ENCODE measurements around the gene CPSF7. TPM values are rescaled to one million over a fixed set of nuclear protein-coding genes. Genes with fewer than 3 reads are reported as not detected.
A peak's percentile ranks its signal among the peaks of the same experiment; 100 is the strongest.

Gene CPSF7
- total RNA-seq, 4 donors from 2014 or later = 38.9 to 180 (median 42.5) TPM

DNA sequence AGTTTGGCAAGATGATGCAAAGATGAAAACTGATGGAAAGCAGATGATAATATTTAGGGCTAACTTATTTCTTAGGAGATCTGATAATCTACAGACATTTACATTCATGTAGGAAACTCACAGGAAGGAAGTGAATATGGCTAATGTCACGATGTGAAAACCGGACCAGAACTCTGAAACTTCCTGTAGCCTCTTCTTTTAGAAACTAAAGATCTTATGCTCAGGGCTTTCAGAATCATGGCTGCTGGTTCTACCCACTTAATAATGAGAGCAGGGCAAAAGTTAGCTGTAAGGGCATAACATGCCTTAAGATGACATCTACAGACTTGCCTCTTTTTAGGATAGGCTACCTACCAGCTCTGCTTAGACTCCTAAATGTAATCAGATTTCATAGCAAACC, 15.2 kb downstream of the CPSF7 start:
- in situ Hi-C loops (cut with MboI; ENCODE audit: low sequenced_read_pairs in 4 of 4) = no loop called here
- no peak overlapping the region for H3K4me3 ChIP-seq
- H3K4me1 ChIP-seq = peaks cover 4 to 6% of the 10 kb centered on the region in 2 donors
- intact Hi-C loops (cut with DNase I; ENCODE audit: low total_unique reads) = no loop called here
- H3K27me3 ChIP-seq = no peaks in the 10 kb centered on the region
- no peak for TF ChIP-seq POLR2A (IDR thresholded peaks at IDR 0.05)
- TF ChIP-seq, protein P1, sequence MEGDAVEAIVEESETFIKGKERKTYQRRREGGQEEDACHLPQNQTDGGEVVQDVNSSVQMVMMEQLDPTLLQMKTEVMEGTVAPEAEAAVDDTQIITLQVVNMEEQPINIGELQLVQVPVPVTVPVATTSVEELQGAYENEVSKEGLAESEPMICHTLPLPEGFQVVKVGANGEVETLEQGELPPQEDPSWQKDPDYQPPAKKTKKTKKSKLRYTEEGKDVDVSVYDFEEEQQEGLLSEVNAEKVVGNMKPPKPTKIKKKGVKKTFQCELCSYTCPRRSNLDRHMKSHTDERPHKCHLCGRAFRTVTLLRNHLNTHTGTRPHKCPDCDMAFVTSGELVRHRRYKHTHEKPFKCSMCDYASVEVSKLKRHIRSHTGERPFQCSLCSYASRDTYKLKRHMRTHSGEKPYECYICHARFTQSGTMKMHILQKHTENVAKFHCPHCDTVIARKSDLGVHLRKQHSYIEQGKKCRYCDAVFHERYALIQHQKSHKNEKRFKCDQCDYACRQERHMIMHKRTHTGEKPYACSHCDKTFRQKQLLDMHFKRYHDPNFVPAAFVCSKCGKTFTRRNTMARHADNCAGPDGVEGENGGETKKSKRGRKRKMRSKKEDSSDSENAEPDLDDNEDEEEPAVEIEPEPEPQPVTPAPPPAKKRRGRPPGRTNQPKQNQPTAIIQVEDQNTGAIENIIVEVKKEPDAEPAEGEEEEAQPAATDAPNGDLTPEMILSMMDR (IDR thresholded peaks at IDR 0.05 in 4 of 5, conservative IDR thresholded peaks at IDR 0.05 in 1 of 5) = no peak
- no peak for DNase-seq
- peaks cover 13 to 98% of the 10 kb centered on the region in 2 donors for H3K36me3 ChIP-seq
- no peak overlapping the region for H3K27ac ChIP-seq
- no peak for ATAC-seq
- no peaks in the 10 kb centered on the region for H3K9me3 ChIP-seq

DNA sequence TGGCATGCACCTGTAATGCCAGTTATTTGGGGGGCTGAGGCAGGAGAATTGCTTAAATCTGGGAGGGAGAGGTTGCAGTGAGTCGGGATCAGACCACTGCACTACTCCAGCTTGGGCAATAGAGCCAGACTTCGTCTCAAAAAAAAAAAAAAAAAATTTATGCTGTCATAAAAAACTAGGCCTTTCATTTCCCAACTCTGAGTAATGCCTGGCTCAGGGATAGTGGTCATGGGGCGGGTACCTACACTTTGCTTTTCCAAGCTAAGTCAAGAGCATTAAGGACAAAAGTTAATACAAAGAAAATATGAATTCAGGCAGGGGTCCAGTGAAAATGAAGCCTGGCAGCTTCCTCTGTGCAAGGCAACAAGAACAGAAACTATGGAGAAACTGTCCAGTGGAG, 16.3 kb downstream of the CPSF7 start:
- Histone ChIP-seq H3K4me3 (no peak overlapping the region), H3K9me3 (no peaks in the 10 kb centered on the region), H3K27ac (no peak overlapping the region), H3K4me1 (peaks cover 4 to 5% of the 10 kb centered on the region in 2 donors), H3K27me3 (no peaks in the 10 kb centered on the region), H3K36me3 (peaks cover 13 to 98% of the 10 kb centered on the region in 2 donors)
- intact Hi-C loops (cut with DNase I; ENCODE audit: low total_unique reads) = no loop called here
- in situ Hi-C loops (cut with MboI; ENCODE audit: low sequenced_read_pairs in 4 of 4) = no loop called here
- TF ChIP-seq, protein P1 (IDR thresholded peaks at IDR 0.05 in 4 of 5, conservative IDR thresholded peaks at IDR 0.05 in 1 of 5) = no peak
- no peak for TF ChIP-seq POLR2A (IDR thresholded peaks at IDR 0.05)
- DNase-seq (no peak), ATAC-seq (no peak)

DNA sequence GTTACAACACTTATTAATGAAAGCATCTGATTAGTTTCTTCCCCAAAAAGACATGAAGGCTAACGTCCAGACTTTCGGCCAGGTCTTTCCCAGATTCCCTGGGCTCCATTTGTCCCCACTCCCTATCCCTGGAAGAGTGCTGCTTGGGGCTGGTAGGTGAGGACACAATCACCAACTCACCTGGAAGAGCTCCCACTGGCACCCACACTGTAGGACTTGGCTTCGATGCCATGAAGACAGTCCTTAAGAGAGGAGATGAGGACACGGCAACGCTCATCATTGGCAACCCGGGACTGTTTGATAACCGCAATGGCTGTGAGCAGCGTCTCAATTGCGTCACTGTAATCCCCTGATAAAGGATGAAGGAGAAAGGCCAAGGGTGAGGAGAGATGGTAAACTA, 18.2 kb downstream of the CPSF7 start:
- peaks cover 13 to 100% of the 10 kb centered on the region in 2 donors for H3K36me3 ChIP-seq
- no peaks in the 10 kb centered on the region for H3K9me3 ChIP-seq
- in situ Hi-C loops (cut with MboI; ENCODE audit: low sequenced_read_pairs in 4 of 4) = no loop called here
- no peak for TF ChIP-seq POLR2A (IDR thresholded peaks at IDR 0.05)
- TF ChIP-seq, protein P1 (IDR thresholded peaks at IDR 0.05 in 4 of 5, conservative IDR thresholded peaks at IDR 0.05 in 1 of 5) = no peak
- no peak overlapping the region for H3K4me3 ChIP-seq
- no peaks in the 10 kb centered on the region for H3K4me1 ChIP-seq
- intact Hi-C loops (cut with DNase I; ENCODE audit: low total_unique reads) = no loop called here
- DNase-seq = no peak
- no peaks in the 10 kb centered on the region for H3K27me3 ChIP-seq
- ATAC-seq = no peak
- H3K27ac ChIP-seq = no peak overlapping the region

DNA sequence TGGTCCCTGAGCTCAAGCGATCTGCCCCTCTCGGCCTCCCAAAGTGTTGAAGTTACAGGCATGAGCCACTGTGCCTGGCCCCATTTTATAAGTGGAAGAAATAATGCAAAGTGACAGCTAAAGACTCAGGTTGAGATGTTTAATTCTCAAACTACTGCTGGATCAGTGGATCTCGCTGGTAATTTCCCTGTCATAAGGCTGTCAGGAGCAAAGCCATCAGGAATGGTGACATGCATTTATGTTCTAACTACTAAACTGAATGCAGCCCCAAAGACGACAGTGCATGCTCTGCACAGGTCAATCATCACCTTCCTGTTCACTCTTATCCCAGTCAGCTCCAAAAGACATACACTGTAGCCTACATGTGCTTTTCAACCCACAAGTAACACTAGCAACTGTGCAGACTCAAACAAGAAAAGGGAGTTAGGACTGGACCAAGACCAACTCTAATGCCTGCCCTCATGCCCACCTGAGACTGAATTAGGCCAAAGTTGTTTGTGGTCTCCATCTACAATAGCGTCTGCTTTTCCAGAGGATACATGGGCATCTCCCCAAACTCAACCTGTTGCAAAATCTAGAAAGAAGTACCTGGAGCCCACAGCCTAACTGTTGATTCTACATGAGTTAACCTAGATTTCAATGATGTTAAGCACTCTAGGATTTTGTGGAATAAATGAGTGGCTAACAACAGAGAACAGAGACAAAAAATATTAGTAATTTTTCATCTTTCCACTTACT, 22.6 kb downstream of the CPSF7 start:
- in situ Hi-C loops (cut with MboI; ENCODE audit: low sequenced_read_pairs in 4 of 4) (no loop called here), intact Hi-C loops (cut with DNase I; ENCODE audit: low total_unique reads) (no loop called here)
- H3K36me3 ChIP-seq = peaks cover 6 to 97% of the 10 kb centered on the region in 2 donors
- ATAC-seq (no peak), DNase-seq (no peak)
- no peaks in the 10 kb centered on the region for H3K9me3 ChIP-seq
- peak overlapping the region in 2 of 4 donors; percentile 43 to 58 for H3K27ac ChIP-seq
- no peak overlapping the region for H3K4me3 ChIP-seq
- TF ChIP-seq POLR2A (IDR thresholded peaks at IDR 0.05) = no peak
- TF ChIP-seq, protein P1 (IDR thresholded peaks at IDR 0.05 in 4 of 5, conservative IDR thresholded peaks at IDR 0.05 in 1 of 5) = no peak
- H3K4me1 ChIP-seq = peaks cover 4 to 8% of the 10 kb centered on the region in 2 donors
- H3K27me3 ChIP-seq = no peaks in the 10 kb centered on the region
